Measurements from ENCODE around the gene NACC2.
"Not testable (repeated sequence)": the region's sequence is repeated elsewhere in the genome, so short reads cannot be mapped to it uniquely, and the experiment has no call there.

NACC2 gene

GRCh38 chr9:136039488-136039887, 55.6 kb downstream of the NACC2 start:
- Histone ChIP-seq H3K27me3 (ENCODE audit: control insufficient read depth, insufficient read depth, low read length) (no peaks in the 10 kb centered on the region), H3K9me3 (ENCODE audit: control insufficient read depth, low read depth, low read length) (peaks cover 3% of the 10 kb centered on the region), H3K4me3 (ENCODE audit: low read length) (no peak overlapping the region), H3K27ac (ENCODE audit: low read length) (no peak overlapping the region), H3K9ac (ENCODE audit: low read length) (no peak overlapping the region), H3K4me1 (ENCODE audit: control insufficient read depth, low read depth, low read length) (no peaks in the 10 kb centered on the region), H3K36me3 (ENCODE audit: control insufficient read depth, low read depth, low read length) (no peaks in the 10 kb centered on the region)

- no peaks in the 10 kb centered on the region for H3K27me3 ChIP-seq (ENCODE audit: control insufficient read depth, insufficient read depth, low read length)
- no peaks in the 10 kb centered on the region for H3K36me3 ChIP-seq (ENCODE audit: control insufficient read depth, low read depth, low read length)
- H3K27ac ChIP-seq (ENCODE audit: low read length), result no peak overlapping the region
- H3K9me3 ChIP-seq (ENCODE audit: control insufficient read depth, low read depth, low read length), result peaks cover 3% of the 10 kb centered on the region
- no peak overlapping the region for H3K9ac ChIP-seq (ENCODE audit: low read length)
- H3K4me3 ChIP-seq (ENCODE audit: low read length), result no peak overlapping the region
- H3K4me1 ChIP-seq (ENCODE audit: control insufficient read depth, low read depth, low read length), result no peaks in the 10 kb centered on the region
These were observed 58.2 kb downstream of the NACC2 start for GRCh38 chr9:136036848-136037247.

- Histone ChIP-seq H3K9ac (ENCODE audit: low read length) (no peak overlapping the region), H3K27ac (ENCODE audit: low read length) (no peak overlapping the region), H3K9me3 (ENCODE audit: control insufficient read depth, low read depth, low read length) (peaks cover 3% of the 10 kb centered on the region), H3K4me3 (ENCODE audit: low read length) (no peak overlapping the region), H3K36me3 (ENCODE audit: control insufficient read depth, low read depth, low read length) (no peaks in the 10 kb centered on the region), H3K4me1 (ENCODE audit: control insufficient read depth, low read depth, low read length) (no peaks in the 10 kb centered on the region), H3K27me3 (ENCODE audit: control insufficient read depth, insufficient read depth, low read length) (no peaks in the 10 kb centered on the region)
These were observed 59.0 kb downstream of the NACC2 start for GRCh38 chr9:136036050-136036449.

GRCh38 chr9:136031741-136032730, 63.1 kb downstream of the NACC2 start:
- no peak overlapping the region for H3K4me3 ChIP-seq (ENCODE audit: low read length)
- H3K9me3 ChIP-seq (ENCODE audit: control insufficient read depth, low read depth, low read length), result no peaks in the 10 kb centered on the region
- no peaks in the 10 kb centered on the region for H3K4me1 ChIP-seq (ENCODE audit: control insufficient read depth, low read depth, low read length)
- no peak overlapping the region for H3K9ac ChIP-seq (ENCODE audit: low read length)
- no peaks in the 10 kb centered on the region for H3K27me3 ChIP-seq (ENCODE audit: control insufficient read depth, insufficient read depth, low read length)
- no peak overlapping the region for H3K27ac ChIP-seq (ENCODE audit: low read length)
- no peaks in the 10 kb centered on the region for H3K36me3 ChIP-seq (ENCODE audit: control insufficient read depth, low read depth, low read length)

- Histone ChIP-seq H3K4me3 (ENCODE audit: low read length) (no peak overlapping the region), H3K9me3 (ENCODE audit: control insufficient read depth, low read depth, low read length) (no peaks in the 10 kb centered on the region), H3K27ac (ENCODE audit: low read length) (no peak overlapping the region), H3K36me3 (ENCODE audit: control insufficient read depth, low read depth, low read length) (no peaks in the 10 kb centered on the region), H3K9ac (ENCODE audit: low read length) (no peak overlapping the region), H3K4me1 (ENCODE audit: control insufficient read depth, low read depth, low read length) (no peaks in the 10 kb centered on the region), H3K27me3 (ENCODE audit: control insufficient read depth, insufficient read depth, low read length) (no peaks in the 10 kb centered on the region)
These were observed 64.0 kb downstream of the NACC2 start for GRCh38 chr9:136031094-136031493.

GRCh38 chr9:136029556-136029955, 65.5 kb downstream of the NACC2 start:
- Histone ChIP-seq H3K4me1 (ENCODE audit: control insufficient read depth, low read depth, low read length) (no peaks in the 10 kb centered on the region), H3K36me3 (ENCODE audit: control insufficient read depth, low read depth, low read length) (no peaks in the 10 kb centered on the region), H3K27ac (ENCODE audit: low read length) (no peak overlapping the region), H3K4me3 (ENCODE audit: low read length) (no peak overlapping the region), H3K9me3 (ENCODE audit: control insufficient read depth, low read depth, low read length) (no peaks in the 10 kb centered on the region), H3K27me3 (ENCODE audit: control insufficient read depth, insufficient read depth, low read length) (no peaks in the 10 kb centered on the region), H3K9ac (ENCODE audit: low read length) (no peak overlapping the region)

GRCh38 chr9:136028760-136029470, 66.2 kb downstream of the NACC2 start:
- H3K36me3 ChIP-seq (ENCODE audit: control insufficient read depth, low read depth, low read length), result no peaks in the 10 kb centered on the region
- no peaks in the 10 kb centered on the region for H3K9me3 ChIP-seq (ENCODE audit: control insufficient read depth, low read depth, low read length)
- H3K27ac ChIP-seq (ENCODE audit: low read length), result no peak overlapping the region
- H3K27me3 ChIP-seq (ENCODE audit: control insufficient read depth, insufficient read depth, low read length), result no peaks in the 10 kb centered on the region
- H3K4me3 ChIP-seq (ENCODE audit: low read length), result no peak overlapping the region
- H3K4me1 ChIP-seq (ENCODE audit: control insufficient read depth, low read depth, low read length), result no peaks in the 10 kb centered on the region
- no peak overlapping the region for H3K9ac ChIP-seq (ENCODE audit: low read length)

- not testable (repeated sequence) for H3K27me3 ChIP-seq (ENCODE audit: control insufficient read depth, insufficient read depth, low read length); H3K27ac ChIP-seq (ENCODE audit: low read length); H3K4me1 ChIP-seq (ENCODE audit: control insufficient read depth, low read depth, low read length); H3K36me3 ChIP-seq (ENCODE audit: control insufficient read depth, low read depth, low read length); H3K4me3 ChIP-seq (ENCODE audit: low read length); H3K9me3 ChIP-seq (ENCODE audit: control insufficient read depth, low read depth, low read length); H3K9ac ChIP-seq (ENCODE audit: low read length)
These were observed 68.2 kb downstream of the NACC2 start for GRCh38 chr9:136026943-136027289.

- no peaks in the 10 kb centered on the region for H3K36me3 ChIP-seq (ENCODE audit: control insufficient read depth, low read depth, low read length)
- H3K27ac ChIP-seq (ENCODE audit: low read length), result no peak overlapping the region
- H3K27me3 ChIP-seq (ENCODE audit: control insufficient read depth, insufficient read depth, low read length), result peaks cover 4% of the 10 kb centered on the region
- H3K4me3 ChIP-seq (ENCODE audit: low read length), result no peak overlapping the region
- no peak overlapping the region for H3K9ac ChIP-seq (ENCODE audit: low read length)
- no peaks in the 10 kb centered on the region for H3K9me3 ChIP-seq (ENCODE audit: control insufficient read depth, low read depth, low read length)
- peaks cover 3% of the 10 kb centered on the region for H3K4me1 ChIP-seq (ENCODE audit: control insufficient read depth, low read depth, low read length)
These were observed 68.7 kb downstream of the NACC2 start for GRCh38 chr9:136026266-136026942.

- H3K9ac ChIP-seq (ENCODE audit: low read length), result no peak overlapping the region
- no peak overlapping the region for H3K4me3 ChIP-seq (ENCODE audit: low read length)
- H3K36me3 ChIP-seq (ENCODE audit: control insufficient read depth, low read depth, low read length), result no peaks in the 10 kb centered on the region
- no peaks in the 10 kb centered on the region for H3K9me3 ChIP-seq (ENCODE audit: control insufficient read depth, low read depth, low read length)
- H3K27me3 ChIP-seq (ENCODE audit: control insufficient read depth, insufficient read depth, low read length), result peaks cover 8% of the 10 kb centered on the region
- no peak overlapping the region for H3K27ac ChIP-seq (ENCODE audit: low read length)
- H3K4me1 ChIP-seq (ENCODE audit: control insufficient read depth, low read depth, low read length), result peaks cover 12% of the 10 kb centered on the region
These were observed 69.6 kb downstream of the NACC2 start for GRCh38 chr9:136025481-136025880.

GRCh38 chr9:136024696-136025316, 70.3 kb downstream of the NACC2 start:
- Histone ChIP-seq H3K4me1 (ENCODE audit: control insufficient read depth, low read depth, low read length) (peaks cover 18% of the 10 kb centered on the region), H3K36me3 (ENCODE audit: control insufficient read depth, low read depth, low read length) (no peaks in the 10 kb centered on the region), H3K9ac (ENCODE audit: low read length) (no peak overlapping the region), H3K9me3 (ENCODE audit: control insufficient read depth, low read depth, low read length) (no peaks in the 10 kb centered on the region), H3K27ac (ENCODE audit: low read length) (no peak overlapping the region), H3K4me3 (ENCODE audit: low read length) (no peak overlapping the region), H3K27me3 (ENCODE audit: control insufficient read depth, insufficient read depth, low read length) (peaks cover 8% of the 10 kb centered on the region)
